Measurements from ENCODE around the gene MELTF. TPM values are rescaled to one million over a fixed set of nuclear protein-coding genes. Genes with fewer than 3 reads are reported as not detected.

Gene MELTF
- total and polyA plus RNA-seq, 2 donors (not counting 1 experiment from before 2014, with no cell fraction given): 0.13 to 2.9 TPM

DNA sequence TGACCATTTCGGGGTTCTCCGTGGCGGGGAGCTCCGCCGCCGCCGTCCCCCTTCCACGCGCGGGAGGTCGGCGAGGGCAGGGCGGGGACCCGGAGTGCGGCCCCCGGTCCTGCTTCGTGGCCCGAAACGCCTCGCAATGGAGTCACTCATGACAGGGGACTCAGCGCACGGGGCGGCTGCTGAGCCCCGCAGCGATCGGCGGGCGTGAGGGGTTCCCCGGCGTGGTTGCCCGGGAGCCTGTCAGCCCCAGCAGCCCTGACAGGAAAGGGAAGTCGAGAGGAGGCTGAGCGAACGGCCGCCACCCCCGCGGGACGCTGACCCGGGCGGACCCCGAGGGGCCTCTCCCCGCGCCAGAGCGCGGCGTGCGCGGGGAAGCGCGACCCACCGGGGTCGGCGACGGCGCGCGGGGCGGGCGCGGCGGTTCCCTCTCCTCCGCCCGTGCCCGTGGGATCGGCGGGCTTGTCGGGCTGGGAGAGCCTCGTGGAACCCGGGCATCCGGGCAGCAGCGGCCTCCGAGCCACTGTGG is 60.4 kb downstream of the MELTF start:
- H3K4me1 Mint-ChIP-seq: peaks cover 19% of the 10 kb centered on the region

More for the DNA sequence above, 60.4 kb downstream of the MELTF start:
- H3K4me3 ChIP-seq (ENCODE audit: control extremely low read depth in 1 of 5, extremely low read depth in 1 of 5, insufficient read depth in 1 of 5, low read depth in 2 of 5, low read length in 4 of 5): peak overlapping the region; percentile 46 to 82 (median 68)
- H3K9me3 ChIP-seq (ENCODE audit: control extremely low read depth in 1 of 3, control insufficient read depth in 2 of 3, insufficient read depth in 1 of 3, low read length in 2 of 3): no peaks in the 10 kb centered on the region
- Mint-ChIP-seq H3K27ac (peak overlapping the region; percentile 50), H3K9me3 (ENCODE audit: insufficient read depth) (no peaks in the 10 kb centered on the region), H3K27me3 (peaks cover 5% of the 10 kb centered on the region), H3K4me3 (peak overlapping the region; percentile 87)
- CTCF ChIA-PET: interaction anchor here (0.7 to 5.4 kb wide), 20 partner anchors 8 to 440 kb away, joined by 3 to 66 read pairs (median 4); partner anchors contain the start of genes NCBP2 and SENP5
- intact Hi-C loops (cut with micrococcal nuclease): loop anchor here (1.0 to 2.0 kb wide), 3 partner anchors 26 to 257 kb away; partner anchors contain the start of genes CEP19, NCBP2, PIGX and SENP5
- H2AFZ ChIP-seq (ENCODE audit: insufficient read depth, low read depth, low read length, poor library complexity, severe bottlenecking): peak overlapping the region; percentile 90
- no peaks in the 10 kb centered on the region for H4K20me1 ChIP-seq (ENCODE audit: control insufficient read depth, insufficient read depth, low read length, poor library complexity, severe bottlenecking)
- no peak overlapping the region for H3K27ac ChIP-seq (ENCODE audit: low read length in 2 of 2)
- POLR2A ChIA-PET: interaction anchor here (1.0 to 1.7 kb wide), 2 partner anchors 27 to 131 kb away, joined by 5 to 8 read pairs; partner anchors contain the start of gene NCBP2
- peaks cover 0 to 4% (median 1%) of the 10 kb centered on the region in 4 experiments for H3K27me3 ChIP-seq (replicated peaks in 1 of 4; ENCODE audit: control extremely low read depth in 1 of 4, control insufficient read depth in 3 of 4, insufficient read depth in 4 of 4, low read length in 3 of 4)
- TF ChIP-seq, protein P1, sequence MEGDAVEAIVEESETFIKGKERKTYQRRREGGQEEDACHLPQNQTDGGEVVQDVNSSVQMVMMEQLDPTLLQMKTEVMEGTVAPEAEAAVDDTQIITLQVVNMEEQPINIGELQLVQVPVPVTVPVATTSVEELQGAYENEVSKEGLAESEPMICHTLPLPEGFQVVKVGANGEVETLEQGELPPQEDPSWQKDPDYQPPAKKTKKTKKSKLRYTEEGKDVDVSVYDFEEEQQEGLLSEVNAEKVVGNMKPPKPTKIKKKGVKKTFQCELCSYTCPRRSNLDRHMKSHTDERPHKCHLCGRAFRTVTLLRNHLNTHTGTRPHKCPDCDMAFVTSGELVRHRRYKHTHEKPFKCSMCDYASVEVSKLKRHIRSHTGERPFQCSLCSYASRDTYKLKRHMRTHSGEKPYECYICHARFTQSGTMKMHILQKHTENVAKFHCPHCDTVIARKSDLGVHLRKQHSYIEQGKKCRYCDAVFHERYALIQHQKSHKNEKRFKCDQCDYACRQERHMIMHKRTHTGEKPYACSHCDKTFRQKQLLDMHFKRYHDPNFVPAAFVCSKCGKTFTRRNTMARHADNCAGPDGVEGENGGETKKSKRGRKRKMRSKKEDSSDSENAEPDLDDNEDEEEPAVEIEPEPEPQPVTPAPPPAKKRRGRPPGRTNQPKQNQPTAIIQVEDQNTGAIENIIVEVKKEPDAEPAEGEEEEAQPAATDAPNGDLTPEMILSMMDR (IDR thresholded peaks at IDR 0.05): no peak
- TF ChIP-seq EZH2 (IDR thresholded peaks at IDR 0.05; ENCODE audit: borderline replicate concordance, insufficient read depth, low read depth, low read length, poor library complexity, severe bottlenecking): no peak
- peak overlapping the region; percentile 98 for H3K4me2 ChIP-seq (replicated peaks; ENCODE audit: low read depth, low read length, poor library complexity, severe bottlenecking)
- under 1% methylated on average over 72 of the region's 72 CpGs for WGBS (ENCODE audit: insufficient coverage)
- ATAC-seq (ENCODE audit: low read depth) (peak; percentile 49), DNase-seq (peak; percentile 75)
- H3K4me1 ChIP-seq (ENCODE audit: control insufficient read depth in 2 of 2, insufficient read depth in 2 of 2, low read length in 2 of 2): peaks cover 5 to 11% of the 10 kb centered on the region in 2 donors
- peak overlapping the region; percentile 76 for H3K9ac ChIP-seq (ENCODE audit: low read length)
- no peaks in the 10 kb centered on the region for H3K79me2 ChIP-seq (ENCODE audit: control insufficient read depth, insufficient read depth, low read length)
- H3K36me3 ChIP-seq (replicated peaks in 1 of 2; ENCODE audit: control extremely low read depth in 1 of 2, control insufficient read depth in 1 of 2, extremely low read depth in 1 of 2, insufficient read depth in 2 of 2, low read length in 1 of 2): no peaks in the 10 kb centered on the region
